Islet of Langerhans (tissue), 1 donor: ENCODE results near the gene IPMK.
A peak's percentile ranks its signal among the peaks of the same experiment; 100 is the strongest.
"Not testable (repeated sequence)": the region's sequence is repeated elsewhere in the genome, so short reads cannot be mapped to it uniquely, and the experiment has no call there.

Source experiments
- FAIRE-seq: peaks from one replicate; lab custom pipeline; 2011; peaks lifted over from hg19 to GRCh38; lab: Jason Lieb, UNC

Gene IPMK

DNA sequence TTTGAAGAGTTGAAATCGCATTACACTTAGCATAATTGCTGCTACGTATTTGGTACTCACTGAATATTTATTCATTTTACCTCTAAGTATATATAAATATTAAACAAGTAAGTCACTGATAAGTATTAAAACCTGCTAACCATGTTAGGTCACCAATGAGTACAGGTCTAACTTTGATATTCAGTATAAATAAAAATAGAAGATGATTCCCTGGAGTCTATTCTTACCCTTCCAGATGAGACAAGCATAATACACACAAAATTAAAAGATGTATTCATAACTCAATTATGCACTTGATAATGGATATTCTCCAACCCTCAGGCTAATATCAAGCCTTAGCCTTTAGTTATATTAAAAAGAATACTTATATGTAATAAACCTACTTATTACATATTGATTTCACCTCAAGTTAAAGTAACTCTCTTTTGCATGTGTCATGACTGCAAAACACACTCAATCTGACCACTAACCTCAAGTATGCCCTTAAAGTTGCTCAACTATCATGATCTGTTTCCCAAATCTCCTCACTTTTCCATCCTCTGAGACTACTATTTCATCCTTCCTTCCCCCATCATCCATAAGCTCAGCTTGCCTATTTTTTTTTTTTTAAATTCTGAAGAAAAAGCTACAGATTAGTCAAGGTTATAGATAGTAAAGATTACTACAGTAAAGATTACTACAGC lies 46.8 kb downstream of the IPMK start:
- FAIRE-seq, result no peak

DNA sequence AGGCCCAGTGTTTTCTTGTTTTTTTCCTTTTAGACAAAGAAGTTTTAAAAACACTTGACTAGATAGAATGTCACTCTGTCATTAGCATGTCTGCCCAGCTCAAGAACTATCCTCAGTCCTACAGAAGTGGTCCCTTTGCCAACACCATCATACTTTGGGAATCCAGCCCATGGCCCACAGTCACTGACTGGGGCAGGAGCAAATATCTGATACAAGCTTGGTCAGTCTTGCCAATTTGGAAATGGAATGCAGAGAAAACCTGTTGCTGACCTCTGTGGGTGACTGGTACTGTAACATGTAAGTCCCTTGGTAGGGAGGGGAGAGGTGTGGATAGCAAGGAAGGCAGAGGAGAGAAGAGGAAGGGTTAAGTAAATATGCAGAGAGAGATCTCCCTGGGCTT lies 47.8 kb downstream of the IPMK start:
- no peak for FAIRE-seq

DNA sequence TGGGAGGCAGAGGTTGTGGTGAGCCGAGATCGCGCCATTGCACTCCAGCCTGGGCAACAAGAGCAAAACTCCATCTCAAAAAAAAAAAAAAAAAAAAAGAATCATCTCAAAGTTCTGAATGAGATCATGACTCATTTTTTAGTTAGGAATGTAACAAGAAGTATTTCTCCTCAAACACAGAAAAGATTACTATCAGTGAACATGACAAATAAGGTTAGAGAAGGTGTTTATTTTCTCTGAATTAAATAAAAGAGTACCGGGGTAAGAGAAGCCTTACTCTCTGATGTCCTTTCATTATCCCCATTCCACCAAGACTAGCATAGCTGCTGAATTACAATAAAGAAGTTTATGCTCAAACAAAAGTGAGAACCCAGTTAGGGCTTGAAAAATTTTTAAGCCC lies 50.1 kb downstream of the IPMK start:
- no peak for FAIRE-seq

DNA sequence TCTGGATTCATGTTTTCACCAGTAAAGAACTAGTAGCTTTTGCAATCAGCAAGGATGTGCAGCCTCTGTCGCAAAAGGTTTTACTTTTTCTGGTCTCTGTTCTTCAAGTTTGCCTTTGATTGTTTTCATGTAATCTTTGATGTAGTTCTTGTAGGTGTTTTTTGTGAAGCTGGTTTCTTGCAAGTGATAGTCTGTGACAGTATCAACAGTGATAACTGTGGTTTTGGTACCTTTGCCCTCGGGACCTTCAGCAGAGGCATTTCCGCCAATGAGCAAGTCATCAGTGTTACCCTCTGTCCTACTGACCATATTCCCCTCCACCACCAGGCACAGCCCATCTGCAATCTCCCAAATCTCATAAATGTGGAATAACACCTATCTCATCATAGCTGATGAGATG lies 55.1 kb downstream of the IPMK start:
- no peak for FAIRE-seq

DNA sequence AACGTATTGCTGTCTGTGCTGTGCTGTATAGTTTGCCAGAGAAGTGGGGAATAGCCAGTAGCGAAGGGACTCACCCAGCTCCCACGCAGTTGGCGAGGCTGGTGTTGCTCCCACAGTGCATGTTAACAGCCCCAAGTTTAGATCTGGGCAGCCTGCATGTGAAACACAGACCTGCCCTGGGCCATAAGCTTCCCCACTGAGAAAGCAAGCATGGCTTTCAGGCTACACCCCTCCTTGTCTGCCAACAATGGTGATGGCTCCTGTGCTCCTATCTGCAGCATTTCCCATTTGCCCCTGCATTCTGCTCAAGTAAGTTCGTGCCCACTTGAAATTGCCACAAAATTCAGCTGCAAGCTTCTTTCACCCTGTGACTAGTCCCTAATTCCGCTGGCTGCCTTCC lies 57.5 kb downstream of the IPMK start:
- no peak for FAIRE-seq

DNA sequence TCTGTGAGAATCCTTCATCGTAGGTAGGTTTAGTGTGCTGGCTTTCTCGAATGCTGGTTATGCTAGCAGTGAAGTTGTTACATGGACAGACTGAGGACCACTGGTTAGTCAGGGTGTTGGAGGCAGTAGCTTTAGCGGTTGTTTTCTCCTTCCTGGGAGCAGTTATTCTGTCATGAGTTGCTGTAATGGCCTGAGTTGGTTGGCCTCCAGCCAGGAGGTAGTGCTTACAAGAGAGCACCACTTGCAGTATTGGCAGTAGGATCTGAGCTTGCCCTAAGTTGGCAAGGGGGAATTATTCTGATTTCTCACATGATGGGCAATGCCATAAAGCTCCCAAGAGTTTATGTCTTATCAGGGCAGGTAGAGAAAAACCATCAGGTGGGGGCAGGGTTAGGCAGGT lies 58.0 kb downstream of the IPMK start:
- no peak for FAIRE-seq

DNA sequence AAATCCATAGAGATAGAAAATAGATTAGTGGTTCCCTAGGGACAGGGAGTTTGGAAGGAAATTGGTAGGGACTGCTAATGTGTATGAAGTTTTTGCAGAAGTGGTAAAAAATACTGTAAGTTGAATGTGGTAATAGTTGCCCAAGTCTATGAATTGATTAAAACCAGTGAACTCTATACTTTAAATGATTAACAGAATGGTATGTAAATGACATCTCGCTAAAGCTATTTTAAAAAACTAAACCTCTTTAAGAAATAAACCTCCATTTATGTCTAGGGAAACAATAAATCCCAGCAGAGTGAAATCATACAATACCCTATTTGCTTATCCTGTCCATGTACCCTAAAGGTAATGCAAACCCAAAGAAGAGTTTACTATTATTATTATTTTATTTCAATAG lies 61.4 kb downstream of the IPMK start:
- FAIRE-seq, result no peak

DNA sequence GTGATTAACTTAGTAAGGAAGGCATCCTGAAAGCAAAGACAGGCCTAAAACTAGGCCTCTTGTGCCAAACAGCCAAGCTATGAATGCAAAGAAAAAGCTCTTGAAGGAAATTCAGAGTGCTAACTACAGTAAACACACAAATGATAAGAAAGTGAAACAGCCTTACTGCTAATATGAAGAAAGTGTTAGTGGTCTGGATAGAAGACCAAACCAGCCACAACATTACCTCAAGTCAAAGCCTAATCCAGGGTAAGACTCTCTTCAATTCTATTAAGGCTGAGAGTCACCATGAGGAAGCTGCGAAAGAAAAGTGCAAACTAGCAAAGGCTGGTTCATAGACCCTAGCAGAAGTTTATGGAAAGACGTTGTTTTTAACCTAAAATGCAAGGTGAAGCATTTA lies 66.0 kb downstream of the IPMK start:
- FAIRE-seq, result no peak

DNA sequence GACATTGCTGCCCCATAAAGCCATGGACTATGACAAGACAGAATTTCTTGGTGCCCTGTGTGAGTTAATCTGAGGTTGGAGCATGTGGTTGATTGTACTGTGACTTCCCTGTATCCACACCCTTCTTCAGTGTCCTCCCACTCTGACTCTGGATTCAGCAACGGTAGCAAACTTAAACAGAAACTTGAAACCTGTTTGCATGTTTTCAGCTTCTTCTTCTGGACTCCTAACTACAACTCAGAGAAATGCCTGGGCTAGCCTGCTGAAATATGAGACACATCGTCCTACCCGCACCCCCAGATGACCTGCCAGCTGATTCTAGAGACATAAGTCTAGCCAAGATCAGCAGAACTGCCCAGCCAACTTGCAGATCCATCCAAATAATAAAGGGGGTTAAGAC lies 78.4 kb downstream of the IPMK start:
- no peak for FAIRE-seq

DNA sequence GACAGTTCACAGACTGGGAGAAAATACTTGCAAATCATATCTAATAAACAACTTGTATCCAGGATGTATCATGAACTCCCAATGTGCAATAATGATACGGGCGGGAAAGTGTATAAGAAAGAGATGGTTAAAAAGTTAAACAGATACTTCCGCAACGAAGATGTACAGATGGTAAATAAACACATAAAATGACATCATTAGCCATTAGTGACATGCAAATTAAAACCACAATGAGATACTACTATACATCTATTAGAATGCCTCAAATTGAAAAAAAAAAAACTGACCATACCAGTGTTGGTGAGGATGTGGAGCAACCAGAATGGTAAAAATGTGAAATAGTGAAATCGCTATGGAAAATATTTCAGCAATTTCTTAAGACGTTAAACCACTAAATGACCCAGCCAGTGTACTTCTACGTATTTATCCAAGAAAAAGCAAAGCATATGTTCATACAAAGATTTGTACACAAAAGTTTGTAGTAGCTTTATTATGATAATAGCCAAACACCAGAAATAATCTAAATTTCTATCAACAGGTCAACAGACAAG lies 83.5 kb downstream of the IPMK start:
- FAIRE-seq, result no peak

DNA sequence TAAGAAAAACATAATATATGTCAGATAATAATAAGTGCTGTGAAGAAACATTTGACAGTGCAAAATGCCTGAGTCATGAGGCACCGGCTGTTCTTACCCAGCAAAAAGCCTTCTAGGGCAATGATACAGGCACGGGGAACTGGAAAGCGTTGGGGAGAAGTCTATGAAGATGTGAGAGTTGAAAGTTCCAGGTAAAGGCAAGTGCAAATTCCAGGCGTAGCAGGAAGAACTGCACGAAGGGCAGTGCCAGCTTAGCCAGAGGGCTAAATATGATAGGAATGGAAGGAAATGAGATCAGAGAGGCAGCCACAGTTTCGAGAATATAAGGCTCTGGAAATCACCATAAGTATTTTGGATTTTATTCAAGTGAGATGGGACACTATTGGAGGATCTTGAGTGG lies 87.0 kb downstream of the IPMK start:
- no peak for FAIRE-seq

DNA sequence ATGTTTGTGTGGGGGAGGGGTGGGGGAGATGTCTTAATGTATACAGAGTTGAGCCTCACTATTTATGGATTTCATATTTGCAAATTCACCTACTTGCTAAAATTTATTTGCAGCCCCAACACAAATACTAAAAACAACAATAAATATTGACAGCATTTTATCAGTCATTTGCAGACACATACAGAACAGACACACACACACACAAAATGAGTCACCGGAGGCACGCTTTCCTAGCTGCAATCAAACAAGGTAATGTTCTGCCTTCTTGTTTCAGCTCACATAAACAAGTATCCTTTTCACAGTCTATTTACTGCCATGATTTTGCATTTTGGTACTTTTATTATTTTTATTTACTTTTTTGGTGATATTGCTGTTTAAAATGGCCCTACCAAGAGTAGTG lies 88.5 kb downstream of the IPMK start:
- no peak for FAIRE-seq

DNA sequence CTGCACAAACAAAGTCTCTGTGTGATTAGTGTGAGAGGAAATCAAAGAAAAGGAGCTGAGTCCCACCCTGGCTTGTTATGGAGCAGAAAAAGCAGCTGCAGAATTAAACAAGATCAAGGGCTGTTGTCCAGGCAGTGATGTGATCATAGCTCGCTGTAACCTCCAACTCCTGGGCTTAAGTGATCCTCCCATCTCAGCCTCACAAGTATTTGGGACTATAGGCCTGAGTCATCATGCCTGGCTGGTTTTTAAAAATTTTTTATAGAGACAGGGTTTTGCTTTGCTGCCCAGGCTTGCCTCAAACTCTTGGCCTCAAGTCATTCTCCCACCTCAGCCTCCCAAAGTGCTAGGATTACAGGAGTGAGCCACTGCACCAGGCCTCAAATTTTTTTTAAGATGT lies 88.9 kb downstream of the IPMK start:
- no peak for FAIRE-seq

DNA sequence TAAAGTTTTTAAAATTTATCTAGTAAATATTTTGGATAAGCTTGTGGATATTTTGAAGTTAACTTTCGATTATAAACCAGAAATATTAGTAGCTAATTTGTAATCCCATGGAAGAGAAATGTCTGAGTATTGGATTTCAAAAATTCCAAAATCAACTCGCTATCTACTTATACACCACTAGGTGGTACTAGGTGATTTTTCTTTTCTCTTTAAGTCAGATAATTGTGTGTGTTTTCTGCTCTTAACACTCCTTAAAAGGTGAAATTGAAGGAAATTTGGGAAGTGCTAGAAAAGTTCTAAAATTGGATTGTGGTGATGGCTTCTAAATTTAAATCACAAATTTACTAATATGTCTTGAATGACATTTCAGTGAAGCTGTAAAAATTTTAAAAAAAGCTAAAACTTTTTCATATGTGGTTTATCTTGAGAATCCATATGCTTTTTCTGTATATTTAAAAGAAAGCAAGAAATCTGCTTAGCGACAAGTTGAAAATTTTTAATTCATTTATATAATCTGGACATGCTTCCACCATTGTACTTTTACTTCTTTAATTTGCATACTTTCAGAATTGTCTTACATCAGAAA lies 90.2 kb downstream of the IPMK start:
- FAIRE-seq, result peak; percentile 99

DNA sequence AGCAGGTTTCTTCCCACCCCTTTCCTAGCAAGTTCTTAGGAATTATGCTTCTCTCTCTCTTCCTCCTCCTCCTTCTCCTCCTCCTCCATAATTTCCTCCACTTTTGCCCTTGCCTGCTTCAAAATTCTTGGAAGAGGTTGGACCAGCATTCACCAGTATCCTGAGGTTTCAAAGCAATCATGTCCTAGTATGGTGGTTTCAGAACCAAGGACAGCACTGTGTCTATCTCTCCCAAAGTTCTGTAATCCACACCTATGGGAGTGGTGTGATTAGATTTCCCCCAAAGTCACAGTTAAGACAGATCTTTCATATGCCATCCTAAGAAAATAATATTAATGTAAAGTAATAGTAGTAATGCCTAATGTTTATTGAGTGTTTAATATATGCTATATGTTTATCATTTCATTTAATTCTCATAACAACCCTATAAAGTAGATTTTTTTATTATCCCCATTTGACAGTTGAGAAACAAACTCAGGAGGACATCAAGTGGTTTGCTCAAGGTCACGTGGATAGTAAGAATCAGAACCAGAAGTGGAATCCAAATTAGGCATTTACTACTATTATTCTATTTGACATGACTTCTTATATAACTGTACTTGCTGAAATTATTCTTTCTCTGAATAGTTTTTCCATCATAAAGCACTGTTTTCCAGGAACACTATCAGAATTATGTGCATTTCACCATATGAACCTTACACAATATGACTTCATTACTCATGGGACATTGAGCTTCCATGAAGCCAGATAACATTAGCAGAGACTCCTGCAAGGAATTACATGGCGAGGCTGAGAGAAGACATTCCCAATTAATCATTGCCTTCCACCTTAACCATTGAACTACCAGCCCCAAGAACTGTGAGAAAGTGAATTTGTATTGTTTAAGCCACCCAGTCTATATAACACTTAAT lies 91.4 kb downstream of the IPMK start:
- FAIRE-seq, result no peak

DNA sequence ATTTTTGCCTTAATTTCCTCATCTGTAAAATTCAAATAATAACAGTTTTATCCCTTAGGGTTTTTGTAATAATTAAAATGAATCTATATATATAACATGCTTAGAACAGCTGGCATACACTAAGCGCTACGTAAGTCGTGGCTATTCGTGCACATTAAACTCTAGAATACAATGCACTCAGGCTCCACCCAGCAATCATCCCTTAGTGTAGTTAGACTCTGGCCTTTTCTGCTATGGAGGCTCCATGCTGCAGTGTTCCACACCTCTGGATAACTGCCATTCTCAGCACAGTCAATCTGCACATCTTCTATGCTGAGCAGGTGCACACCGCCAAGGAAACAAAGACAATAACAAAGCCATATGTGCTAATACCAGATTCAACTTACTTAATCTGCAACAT lies 92.9 kb downstream of the IPMK start:
- FAIRE-seq, result no peak

DNA sequence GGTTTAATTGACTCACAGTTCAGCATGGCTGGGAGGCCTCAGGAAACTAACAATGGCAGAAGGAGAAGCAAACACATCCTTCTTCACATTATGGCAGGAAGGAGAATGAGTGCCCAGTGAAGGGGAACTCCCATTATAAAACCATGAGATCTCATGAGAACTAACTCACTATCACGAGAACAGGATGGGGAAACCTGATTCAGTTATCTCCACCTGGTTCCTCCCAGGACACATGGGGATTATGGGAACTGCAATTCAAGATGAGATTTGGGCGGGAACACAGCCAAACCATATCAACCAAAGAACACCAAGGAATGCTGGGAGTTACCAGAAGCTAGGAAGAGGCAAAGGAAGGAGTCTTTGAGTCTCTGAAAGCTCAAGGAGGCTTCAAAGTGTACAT lies 94.3 kb downstream of the IPMK start:
- no peak for FAIRE-seq

DNA sequence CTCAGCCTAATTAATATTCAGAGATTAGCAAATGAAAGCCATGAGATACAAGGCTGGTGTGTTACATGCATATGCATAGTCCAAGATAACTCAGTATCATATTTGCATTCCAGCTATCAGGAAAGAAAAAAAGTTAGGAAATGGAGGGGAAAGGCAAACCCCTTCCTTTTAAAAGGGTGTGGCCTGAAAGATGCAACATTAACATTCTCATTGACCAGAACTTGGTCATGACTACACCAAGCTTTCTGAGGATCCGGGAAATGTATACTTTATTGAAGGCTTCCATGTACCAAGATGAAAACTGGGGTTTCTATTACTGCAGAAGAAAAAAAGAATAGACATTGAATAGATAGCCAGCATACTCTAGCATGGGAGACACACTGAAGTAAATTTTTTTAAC lies 96.5 kb downstream of the IPMK start:
- FAIRE-seq, result no peak

DNA sequence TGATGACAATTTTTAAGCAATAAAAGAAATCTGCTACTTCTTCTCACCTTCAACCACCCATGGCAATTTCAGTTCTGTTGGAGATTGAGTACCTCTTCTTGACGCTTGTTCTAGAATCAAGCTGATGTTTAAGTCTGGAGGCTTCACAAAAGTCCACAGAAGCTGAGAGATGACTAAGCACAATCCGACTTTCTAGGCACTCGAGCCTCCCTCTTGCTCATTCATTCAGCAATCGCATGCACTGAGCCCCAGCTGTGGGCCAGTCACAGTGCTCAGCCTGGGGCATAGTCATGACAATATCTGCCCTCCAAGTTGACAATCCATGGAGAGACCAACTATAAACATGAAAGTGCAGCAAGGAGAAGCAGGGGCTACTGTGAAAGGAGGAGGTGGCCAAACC lies 103.2 kb downstream of the IPMK start:
- no peak for FAIRE-seq

DNA sequence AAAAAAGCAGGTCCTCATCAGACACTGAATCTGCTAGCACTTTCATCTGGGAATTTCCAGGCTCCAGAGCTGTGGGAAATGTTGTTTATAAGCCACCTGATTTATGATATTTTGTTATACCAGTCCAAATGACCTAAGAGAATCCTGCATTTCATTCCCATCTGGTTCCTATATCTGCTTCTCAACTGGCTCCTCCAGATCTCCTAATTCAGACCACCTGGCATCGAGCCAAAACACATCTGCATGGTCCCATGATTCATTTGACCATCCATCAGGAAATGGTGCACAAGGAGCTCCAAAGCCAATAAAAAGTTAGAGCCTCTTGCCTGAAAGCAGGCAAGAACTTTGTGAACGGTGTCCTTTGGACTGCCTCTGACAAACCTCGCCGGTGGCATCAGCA lies 108.9 kb downstream of the IPMK start:
- FAIRE-seq, result no peak

DNA sequence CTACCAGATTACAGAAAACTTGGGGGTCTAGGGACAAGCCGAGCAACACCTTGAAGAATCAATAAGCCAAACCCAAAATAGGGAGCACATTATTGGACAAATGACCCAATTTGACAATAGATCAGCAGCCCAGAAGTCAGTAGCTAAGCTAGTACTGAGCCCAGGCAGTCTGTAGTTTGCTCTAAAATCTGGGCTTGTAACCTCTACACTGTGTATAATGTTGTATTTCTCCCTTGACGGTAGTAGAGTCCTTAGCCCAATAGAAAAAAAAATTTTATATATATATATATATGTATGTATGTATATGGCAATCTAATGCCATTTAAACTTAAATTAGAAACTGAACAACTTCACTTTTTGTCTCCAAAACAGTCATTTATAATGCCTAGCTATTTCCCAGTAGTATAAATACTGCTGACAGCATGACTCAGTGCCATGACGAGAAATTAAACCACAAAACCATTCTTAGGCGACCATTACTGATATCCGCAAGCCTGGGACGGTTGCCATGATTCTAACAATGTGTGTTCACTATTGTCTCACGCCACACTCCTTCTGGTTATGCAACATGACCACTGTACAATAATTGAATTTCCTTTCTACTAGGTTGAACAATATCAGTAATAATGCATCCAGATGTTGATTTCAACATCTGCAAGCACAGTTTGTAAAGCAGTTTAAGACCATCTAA lies 110.5 kb downstream of the IPMK start:
- no peak for FAIRE-seq

DNA sequence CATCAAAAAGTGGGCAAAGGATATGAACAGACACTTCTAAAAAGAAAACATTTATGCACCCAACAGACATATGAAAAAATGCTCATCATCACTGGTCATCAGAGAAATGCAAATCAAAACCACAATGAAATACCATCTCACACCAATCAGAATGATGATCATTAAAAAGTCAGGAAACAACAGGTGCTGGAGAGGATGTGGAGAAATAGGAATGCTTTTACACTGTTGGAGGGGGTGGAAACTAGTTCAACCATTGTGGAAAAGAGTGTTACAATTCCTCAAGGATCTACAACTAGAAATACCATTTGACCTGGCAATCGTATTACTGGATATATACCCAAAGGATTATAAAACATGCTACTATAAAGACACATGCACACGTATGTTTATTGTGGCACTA lies 111.8 kb downstream of the IPMK start:
- not testable (repeated sequence) for FAIRE-seq

DNA sequence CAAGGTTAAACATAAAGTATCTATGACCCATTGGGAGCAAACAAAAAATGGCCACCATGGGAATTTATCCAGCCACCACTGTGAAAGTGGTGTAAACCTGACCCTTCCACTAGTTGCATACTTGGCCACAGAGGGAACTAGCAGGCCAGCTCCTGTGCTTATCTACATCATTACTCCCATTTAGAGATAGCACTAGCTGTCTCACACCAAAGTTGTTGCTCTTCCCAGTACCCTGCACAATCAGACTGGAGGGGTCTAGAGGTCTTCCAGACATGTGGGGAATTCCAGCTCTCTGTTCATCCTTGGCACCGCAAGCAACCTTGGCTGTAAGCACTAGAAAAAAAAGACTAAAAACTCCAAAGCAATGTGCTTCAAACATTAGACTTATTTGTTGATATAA lies 113.9 kb downstream of the IPMK start:
- FAIRE-seq, result no peak
